NB4 (cell line): ENCODE data around the gene VEGFB.

Experiments used
- POLR2A ChIP-seq: IDR thresholded peaks from 2 replicates; pipeline ENCODE4 v1.6.1; 2011; ENCODE audit warnings: mild to moderate bottlenecking; ENCODE audit not compliant: insufficient read length; ENCODE audit errors: extremely low read depth
- TF ChIP-seq, protein P1 (sequence below): IDR thresholded peaks from one replicate; pipeline ENCODE4 v1.5.1; 2012; ENCODE audit warnings: low read depth, low read length
- TF ChIP-seq, protein P2 (sequence below): IDR thresholded peaks from 2 replicates; pipeline ENCODE4 v1.6.1; 2011; ENCODE audit warnings: low read depth, low read length

DNA sequence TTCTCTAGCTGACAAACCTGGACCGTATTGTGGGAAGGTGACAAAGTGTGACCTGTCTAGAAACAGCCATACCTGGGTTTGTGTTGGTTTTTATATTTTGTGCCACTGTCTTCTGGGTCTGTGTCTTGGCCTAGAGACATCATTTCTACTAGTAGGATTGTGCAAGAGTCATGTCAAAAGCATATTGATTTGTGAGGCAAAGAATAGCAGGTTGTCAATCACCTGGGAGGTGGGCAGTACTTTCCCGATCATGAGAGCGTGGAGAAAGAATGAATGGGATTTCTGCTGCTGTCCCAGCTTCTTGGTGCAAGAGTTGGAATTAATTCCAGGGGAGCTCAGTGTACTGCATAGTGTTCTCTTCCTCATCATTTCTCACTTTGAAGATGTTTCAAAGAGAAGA is 32.8 kb upstream of the VEGFB start:
- TF ChIP-seq POLR2A, result no peak
- TF ChIP-seq, protein P1, sequence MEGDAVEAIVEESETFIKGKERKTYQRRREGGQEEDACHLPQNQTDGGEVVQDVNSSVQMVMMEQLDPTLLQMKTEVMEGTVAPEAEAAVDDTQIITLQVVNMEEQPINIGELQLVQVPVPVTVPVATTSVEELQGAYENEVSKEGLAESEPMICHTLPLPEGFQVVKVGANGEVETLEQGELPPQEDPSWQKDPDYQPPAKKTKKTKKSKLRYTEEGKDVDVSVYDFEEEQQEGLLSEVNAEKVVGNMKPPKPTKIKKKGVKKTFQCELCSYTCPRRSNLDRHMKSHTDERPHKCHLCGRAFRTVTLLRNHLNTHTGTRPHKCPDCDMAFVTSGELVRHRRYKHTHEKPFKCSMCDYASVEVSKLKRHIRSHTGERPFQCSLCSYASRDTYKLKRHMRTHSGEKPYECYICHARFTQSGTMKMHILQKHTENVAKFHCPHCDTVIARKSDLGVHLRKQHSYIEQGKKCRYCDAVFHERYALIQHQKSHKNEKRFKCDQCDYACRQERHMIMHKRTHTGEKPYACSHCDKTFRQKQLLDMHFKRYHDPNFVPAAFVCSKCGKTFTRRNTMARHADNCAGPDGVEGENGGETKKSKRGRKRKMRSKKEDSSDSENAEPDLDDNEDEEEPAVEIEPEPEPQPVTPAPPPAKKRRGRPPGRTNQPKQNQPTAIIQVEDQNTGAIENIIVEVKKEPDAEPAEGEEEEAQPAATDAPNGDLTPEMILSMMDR, result no peak
- TF ChIP-seq, protein P2, sequence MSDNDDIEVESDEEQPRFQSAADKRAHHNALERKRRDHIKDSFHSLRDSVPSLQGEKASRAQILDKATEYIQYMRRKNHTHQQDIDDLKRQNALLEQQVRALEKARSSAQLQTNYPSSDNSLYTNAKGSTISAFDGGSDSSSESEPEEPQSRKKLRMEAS, result no peak
